ENCODE results near the gene DEPDC1.

DNA sequence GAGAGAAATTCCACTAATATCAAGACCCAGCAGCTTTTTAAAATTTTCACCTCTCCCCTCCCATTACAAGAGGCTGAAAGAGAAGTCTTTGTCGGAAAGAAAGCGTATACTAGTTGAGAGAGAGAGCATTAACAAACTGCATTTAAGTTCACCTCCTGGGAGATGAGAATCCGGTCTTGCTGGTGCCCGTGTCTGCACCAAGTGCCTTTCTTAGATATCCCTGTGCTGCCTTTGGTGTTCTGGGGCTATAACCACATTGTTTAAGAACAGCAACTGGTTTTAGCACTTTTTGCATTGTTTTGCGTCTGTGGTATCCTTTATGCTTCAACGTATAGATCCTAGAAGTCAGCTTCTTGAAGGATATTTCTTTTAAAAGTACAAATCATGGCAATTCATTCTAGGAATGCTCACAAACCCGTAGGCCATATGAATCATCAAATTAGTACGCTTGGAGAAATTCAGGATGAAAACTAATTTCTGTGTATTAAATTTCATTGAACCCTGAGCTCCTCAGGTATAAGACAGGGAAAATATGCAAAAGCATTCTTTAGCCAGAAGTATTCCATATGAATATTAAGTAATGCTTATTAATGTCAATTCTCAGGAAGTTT, 43.7 kb downstream of the DEPDC1 start:
- TF ChIP-seq POLR2AphosphoS5 (IDR thresholded peaks at IDR 0.05) (no peak), EP300 (IDR thresholded peaks at IDR 0.05; ENCODE audit: low read depth) (no peak), POLR2A (IDR thresholded peaks at IDR 0.05) (no peak)
- TF ChIP-seq, protein P1, sequence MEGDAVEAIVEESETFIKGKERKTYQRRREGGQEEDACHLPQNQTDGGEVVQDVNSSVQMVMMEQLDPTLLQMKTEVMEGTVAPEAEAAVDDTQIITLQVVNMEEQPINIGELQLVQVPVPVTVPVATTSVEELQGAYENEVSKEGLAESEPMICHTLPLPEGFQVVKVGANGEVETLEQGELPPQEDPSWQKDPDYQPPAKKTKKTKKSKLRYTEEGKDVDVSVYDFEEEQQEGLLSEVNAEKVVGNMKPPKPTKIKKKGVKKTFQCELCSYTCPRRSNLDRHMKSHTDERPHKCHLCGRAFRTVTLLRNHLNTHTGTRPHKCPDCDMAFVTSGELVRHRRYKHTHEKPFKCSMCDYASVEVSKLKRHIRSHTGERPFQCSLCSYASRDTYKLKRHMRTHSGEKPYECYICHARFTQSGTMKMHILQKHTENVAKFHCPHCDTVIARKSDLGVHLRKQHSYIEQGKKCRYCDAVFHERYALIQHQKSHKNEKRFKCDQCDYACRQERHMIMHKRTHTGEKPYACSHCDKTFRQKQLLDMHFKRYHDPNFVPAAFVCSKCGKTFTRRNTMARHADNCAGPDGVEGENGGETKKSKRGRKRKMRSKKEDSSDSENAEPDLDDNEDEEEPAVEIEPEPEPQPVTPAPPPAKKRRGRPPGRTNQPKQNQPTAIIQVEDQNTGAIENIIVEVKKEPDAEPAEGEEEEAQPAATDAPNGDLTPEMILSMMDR (IDR thresholded peaks at IDR 0.05): no peak

All from transverse colon (tissue), 4 donors.